WTC11 (cell line): ENCODE results near the gene ATP6V1F. TPM values are rescaled to one million over a fixed set of nuclear protein-coding genes. Genes with fewer than 3 reads are reported as not detected.

Source experiments
- ATAC-seq: fragments of 200-7000 bp; cut with Tn5 transposase; 2 replicates; pipeline ENCODE4 v1.10.0; 2021; ENCODE audit warnings: mild to moderate bottlenecking, moderate library complexity
- CTCF ChIA-PET: fragments of 300-600 bp; sonication (Branson Sonifier 250); formaldehyde crosslinking; loops from one replicate; lab custom pipeline; 2021; ENCODE audit warnings: antibody characterized with exemption; lab: Charles Lee
- POLR2A ChIA-PET: fragments of 350-600 bp; sonication (Branson Sonifier 250); formaldehyde crosslinking; loops from one replicate; lab custom pipeline; 2021; ENCODE audit warnings: antibody characterized with exemption; lab: Charles Lee
- DNase-seq: peaks from one replicate; pipeline ENCODE4 v3.0.0; 2021; ENCODE audit warnings: low spot score
- H3K27ac Mint-ChIP-seq: 2 replicates; pipeline ENCODE4 v1.8.0; 2021; ENCODE audit warnings: mixed read lengths
- H3K27me3 Mint-ChIP-seq: 2 replicates; pipeline ENCODE4 v1.8.0; 2021; ENCODE audit warnings: low read depth, mild to moderate bottlenecking, moderate library complexity, mixed read lengths
- H3K36me3 Mint-ChIP-seq: 2 replicates; pipeline ENCODE4 v1.8.0; 2021; ENCODE audit warnings: mixed read lengths
- H3K4me1 Mint-ChIP-seq: 2 replicates; pipeline ENCODE4 v1.8.0; 2022; ENCODE audit warnings: mixed read lengths
- H3K4me3 Mint-ChIP-seq: 2 replicates; pipeline ENCODE4 v1.8.0; 2021; ENCODE audit warnings: mild to moderate bottlenecking, moderate library complexity, mixed read lengths
- H3K9me3 Mint-ChIP-seq: 2 replicates; pipeline ENCODE4 v1.8.0; 2021; ENCODE audit warnings: mixed read lengths
- E2F4 ChIP-seq: sonication (generic); formaldehyde crosslinking; IDR thresholded peaks from 2 replicates; pipeline ENCODE4 v1.8.1; 2022; ENCODE audit warnings: low read depth, mild to moderate bottlenecking, moderate library complexity, missing genetic modification reagents, borderline replicate concordance
- ELF4 ChIP-seq: sonication (generic); formaldehyde crosslinking; IDR thresholded peaks from 2 replicates; pipeline ENCODE4 v1.8.1; 2022; ENCODE audit warnings: low read depth, mild to moderate bottlenecking, moderate library complexity, missing genetic modification reagents
- EMX1 ChIP-seq: fragments of 250-450 bp; sonication (Bioruptor Pico); IDR thresholded peaks from 2 replicates; pipeline ENCODE4 v1.8.0; 2021; ENCODE audit warnings: mild to moderate bottlenecking
- ERG ChIP-seq: fragments of 250-450 bp; sonication (Bioruptor Pico); IDR thresholded peaks from 2 replicates; pipeline ENCODE4 v1.8.0; 2021; ENCODE audit warnings: mild to moderate bottlenecking
- FOXJ3 ChIP-seq: sonication (generic); formaldehyde crosslinking; IDR thresholded peaks from 2 replicates; pipeline ENCODE4 v1.9.0; 2021; ENCODE audit warnings: missing genetic modification reagents, mild to moderate bottlenecking, borderline replicate concordance
- HMGXB4 ChIP-seq: sonication (generic); formaldehyde crosslinking; IDR thresholded peaks from 2 replicates; pipeline ENCODE4 v1.8.1; 2023; ENCODE audit warnings: mild to moderate bottlenecking, moderate library complexity, missing genetic modification reagents
- NFE2L1 ChIP-seq: sonication (generic); formaldehyde crosslinking; IDR thresholded peaks from 2 replicates; pipeline ENCODE4 v1.8.1; 2023; ENCODE audit warnings: missing genetic modification reagents
- SP1 ChIP-seq: sonication (generic); formaldehyde crosslinking; conservative IDR thresholded peaks from 2 replicates; pipeline ENCODE4 v1.8.1; 2022; ENCODE audit warnings: missing genetic modification reagents
- TCF7 ChIP-seq: sonication (generic); formaldehyde crosslinking; IDR thresholded peaks from 2 replicates; pipeline ENCODE4 v1.8.0; 2022; ENCODE audit warnings: mild to moderate bottlenecking, low read depth, missing genetic modification reagents, moderate library complexity
- USF2 ChIP-seq: sonication (generic); formaldehyde crosslinking; IDR thresholded peaks from 2 replicates; pipeline ENCODE4 v1.8.1; 2023; ENCODE audit warnings: mild to moderate bottlenecking, missing genetic modification reagents, moderate library complexity
- ZMAT4 ChIP-seq: fragments of 250-450 bp; sonication (Bioruptor Pico); IDR thresholded peaks from 2 replicates; pipeline ENCODE4 v1.9.0; 2021; ENCODE audit warnings: mild to moderate bottlenecking
- ZNF138 ChIP-seq: sonication (generic); formaldehyde crosslinking; conservative IDR thresholded peaks from 2 replicates; pipeline ENCODE4 v1.8.1; 2022; ENCODE audit warnings: mild to moderate bottlenecking, moderate library complexity, missing genetic modification reagents
- ZNF281 ChIP-seq: sonication (generic); formaldehyde crosslinking; IDR thresholded peaks from 2 replicates; pipeline ENCODE4 v1.8.0; 2023; ENCODE audit warnings: mild to moderate bottlenecking, missing genetic modification reagents
- ZNF671 ChIP-seq: fragments of 250-450 bp; sonication (Bioruptor Pico); IDR thresholded peaks from 2 replicates; pipeline ENCODE4 v1.8.0; 2021; ENCODE audit warnings: mild to moderate bottlenecking
- ZSCAN18 ChIP-seq: fragments of 250-450 bp; sonication (Bioruptor Pico); IDR thresholded peaks from 2 replicates; pipeline ENCODE4 v2.1.2; 2022; ENCODE audit warnings: mild to moderate bottlenecking, moderate library complexity
- total RNA-seq: library from RNA; stranded (reverse); gene quantifications from 3 replicates; pipeline ENCODE4 v1.2.3, GENCODE V29; 2021

ATP6V1F gene
- total RNA-seq, 1 experiment from 2014 or later = 117 TPM

GRCh38 chr7:128906001-128906765 lies 43.5 kb downstream of the ATP6V1F start:
- no peak for ATAC-seq
- no peak for TF ChIP-seq SP1
- TF ChIP-seq ZNF281 (CRISPR knock-in tag) = no peak
- TF ChIP-seq ZMAT4 = no peak
- no peak for TF ChIP-seq HMGXB4 (CRISPR knock-in tag)
- no peak for TF ChIP-seq ZNF671 (CRISPR knock-in tag)
- TF ChIP-seq ELF4 (CRISPR knock-in tag) = no peak
- no peak for TF ChIP-seq NFE2L1 (CRISPR knock-in tag)
- no peak overlapping the region for H3K27ac Mint-ChIP-seq
- peaks cover 17% of the 10 kb centered on the region for H3K4me1 Mint-ChIP-seq
- H3K9me3 Mint-ChIP-seq = no peaks in the 10 kb centered on the region
- ChIA-PET POLR2A (no interaction called here), CTCF (interaction anchor here (1.2 kb wide), 2 partner anchors 41 to 185 kb away, joined by 5 to 9 read pairs; no protein-coding TSS in a partner anchor)
- DNase-seq = no peak
- no peaks in the 10 kb centered on the region for H3K36me3 Mint-ChIP-seq
- no peak overlapping the region for H3K4me3 Mint-ChIP-seq
- H3K27me3 Mint-ChIP-seq = peaks cover 38% of the 10 kb centered on the region

- CTCF ChIA-PET = interaction anchor here (1.2 kb wide), 2 partner anchors 40 to 185 kb away, joined by 5 to 9 read pairs; no protein-coding TSS in a partner anchor
- peaks cover 25% of the 10 kb centered on the region for H3K4me1 Mint-ChIP-seq
- TF ChIP-seq HMGXB4 (CRISPR knock-in tag) (no peak), SP1 (no peak), FOXJ3 (CRISPR knock-in tag) (no peak)
- ATAC-seq = no peak
- no peaks in the 10 kb centered on the region for H3K9me3 Mint-ChIP-seq
- H3K36me3 Mint-ChIP-seq = no peaks in the 10 kb centered on the region
- peaks cover 45% of the 10 kb centered on the region for H3K27me3 Mint-ChIP-seq
- H3K27ac Mint-ChIP-seq = no peak overlapping the region
- DNase-seq = no peak
- no peak overlapping the region for H3K4me3 Mint-ChIP-seq
- POLR2A ChIA-PET = no interaction called here
These were observed 44.3 kb downstream of the ATP6V1F start for GRCh38 chr7:128906766-128907559.

- H3K9me3 Mint-ChIP-seq = no peaks in the 10 kb centered on the region
- DNase-seq (no peak), ATAC-seq (no peak)
- H3K4me1 Mint-ChIP-seq = peaks cover 26% of the 10 kb centered on the region
- peak overlapping the region; percentile 72 for H3K4me3 Mint-ChIP-seq
- peaks cover 54% of the 10 kb centered on the region for H3K27me3 Mint-ChIP-seq
- H3K36me3 Mint-ChIP-seq = no peaks in the 10 kb centered on the region
- ChIA-PET POLR2A (no interaction called here), CTCF (interaction anchor here (1.4 to 4.7 kb wide), 7 partner anchors 14 to 183 kb away, joined by 7 to 64 read pairs (median 18); no protein-coding TSS in a partner anchor)
- H3K27ac Mint-ChIP-seq = no peak overlapping the region
- TF ChIP-seq E2F4 (CRISPR knock-in tag) = no peak
- no peak for TF ChIP-seq ZNF138 (CRISPR knock-in tag)
- TF ChIP-seq TCF7 (CRISPR knock-in tag) = no peak
- TF ChIP-seq ZSCAN18 (CRISPR knock-in tag) = no peak
- no peak for TF ChIP-seq EMX1 (CRISPR knock-in tag)
- no peak for TF ChIP-seq ERG (CRISPR knock-in tag)
- no peak for TF ChIP-seq USF2 (CRISPR knock-in tag)
These were observed 46.3 kb downstream of the ATP6V1F start for GRCh38 chr7:128908750-128909624.
